ENCODE results near the gene MRPL34.
"Not testable (repeated sequence)": the region's sequence is repeated elsewhere in the genome, so short reads cannot be mapped to it uniquely, and the experiment has no call there.

Gene MRPL34

GRCh38 chr19:17305517-17306284, at the start of gene MRPL34:
MRPL34 (plus strand) TSS chr19:17305872; CDS start chr19:17305893, 21 bp downstream.
- peak; percentile 95 to 97 for DNase-seq

- DNase-seq, result no peak
Measured at GRCh38 chr19:17256130-17256529, 49.5 kb upstream of the MRPL34 start.

- no peak for DNase-seq
Measured at GRCh38 chr19:17259118-17259780, 46.4 kb upstream of the MRPL34 start.

- no peak for DNase-seq
Measured at GRCh38 chr19:17259934-17260333, 45.7 kb upstream of the MRPL34 start.

GRCh38 chr19:17260842-17261325, 44.8 kb upstream of the MRPL34 start:
- peak; percentile 69 to 89 for DNase-seq

- no peak for DNase-seq
Measured at GRCh38 chr19:17262557-17262956, 43.1 kb upstream of the MRPL34 start.

GRCh38 chr19:17263712-17264640, 41.7 kb upstream of the MRPL34 start:
- DNase-seq, result no peak

- no peak for DNase-seq
Measured at GRCh38 chr19:17264641-17264979, 41.1 kb upstream of the MRPL34 start, which contains the start of gene USHBP1. USHBP1 (minus strand) TSS chr19:17264745; CDS start chr19:17264299, 446 bp downstream.

- DNase-seq, result no peak
Measured at GRCh38 chr19:17266026-17266425, 39.6 kb upstream of the MRPL34 start.

- DNase-seq, result no peak
Measured at GRCh38 chr19:17266589-17266974, 39.1 kb upstream of the MRPL34 start.

GRCh38 chr19:17266975-17267788, 38.5 kb upstream of the MRPL34 start, which contains the start of gene BABAM1:
BABAM1 (plus strand) TSS chr19:17267443; CDS start chr19:17268807, 1,364 bp downstream.
- DNase-seq, result peak; percentile 99 to 100

GRCh38 chr19:17268754-17269153, 36.9 kb upstream of the MRPL34 start:
- no peak for DNase-seq

- DNase-seq, result not testable (repeated sequence)
Measured at GRCh38 chr19:17274892-17275291, 30.8 kb upstream of the MRPL34 start.

- DNase-seq, result no peak
Measured at GRCh38 chr19:17275441-17276175, 30.1 kb upstream of the MRPL34 start.

- DNase-seq, result no peak
Measured at GRCh38 chr19:17279436-17279835, 26.2 kb upstream of the MRPL34 start.

GRCh38 chr19:17281391-17282304, 24.0 kb upstream of the MRPL34 start, which contains the start of gene ANKLE1:
ANKLE1 (plus strand) TSS chr19:17281901; CDS start chr19:17281921, 20 bp downstream.
- peak; percentile 88 to 92 for DNase-seq

GRCh38 chr19:17282488-17283125, 23.1 kb upstream of the MRPL34 start:
- DNase-seq, result peak; percentile 54 to 87

- no peak for DNase-seq
Measured at GRCh38 chr19:17283504-17283996, 22.1 kb upstream of the MRPL34 start.

- DNase-seq, result no peak
Measured at GRCh38 chr19:17285415-17286135, 20.1 kb upstream of the MRPL34 start.

Measured in inflammatory macrophage treated with lipopolysaccharide for 1 hour (primary cell).